ENCODE measurements around the gene LIMK2.
"Not testable (repeated sequence)": the region's sequence is repeated elsewhere in the genome, so short reads cannot be mapped to it uniquely, and the experiment has no call there.

GRCh38 chr22:31204352-31204984, 7.6 kb upstream of the LIMK2 start:
- TF ChIP-seq CTCF (IDR thresholded peaks at IDR 0.05; ENCODE audit: poor library complexity, severe bottlenecking); POLR2AphosphoS5 (IDR thresholded peaks at IDR 0.05); EP300 (conservative IDR thresholded peaks at IDR 0.05; ENCODE audit: poor library complexity, severe bottlenecking); TAF1 (IDR thresholded peaks at IDR 0.05; ENCODE audit: low read depth): not testable (repeated sequence)

All from neural cell (in vitro differentiated cells).